ENCODE results near the gene TK1. TPM values are rescaled to one million over a fixed set of nuclear protein-coding genes. Genes with fewer than 3 reads are reported as not detected.

TK1 gene
- total and polyA plus RNA-seq, 4 experiments from 2014 or later = 0.55 to 1.4 (median 0.88) TPM; not detected in 1

- intact Hi-C loops (cut with micrococcal nuclease) = no loop called here
- H3K9me3 Mint-ChIP-seq = no peaks in the 10 kb centered on the region
- POLR2A ChIA-PET (ENCODE audit: partially characterized antibody) = no interaction called here
Observed at GRCh38 chr17:78204387-78205123, 17.7 kb upstream of the TK1 start.

GRCh38 chr17:78202666-78203065 is 15.8 kb upstream of the TK1 start:
- H3K4me3 Mint-ChIP-seq = no peak overlapping the region
- H3K36me3 ChIP-seq (ENCODE audit: insufficient read depth, low read length) = no peaks in the 10 kb centered on the region
- H3K4me1 Mint-ChIP-seq = no peaks in the 10 kb centered on the region
- no peaks in the 10 kb centered on the region for H3K36me3 Mint-ChIP-seq
- H3K4me3 ChIP-seq (ENCODE audit: low read length in 2 of 2) = no peak overlapping the region
- no peak overlapping the region for H3K27ac Mint-ChIP-seq
- H3K27me3 ChIP-seq (ENCODE audit: insufficient read depth, low read length) = no peaks in the 10 kb centered on the region
- H3K27me3 Mint-ChIP-seq = no peaks in the 10 kb centered on the region
- CTCF ChIA-PET (ENCODE audit: partially characterized antibody) = no interaction called here
- no peaks in the 10 kb centered on the region for H3K9me3 Mint-ChIP-seq
- no peak overlapping the region for H3K27ac ChIP-seq (ENCODE audit: low read depth, low read length)
- no peaks in the 10 kb centered on the region for H3K9me3 ChIP-seq (ENCODE audit: control insufficient read depth in 1 of 2, low read length in 2 of 2)
- H3K4me1 ChIP-seq (ENCODE audit: insufficient read depth, low read length) = no peaks in the 10 kb centered on the region
- no peak for DNase-seq
- POLR2A ChIA-PET (ENCODE audit: partially characterized antibody) = interaction anchor here (1.1 kb wide), 1 partner anchor 63 kb away, joined by 4 read pairs; no protein-coding TSS in a partner anchor
- intact Hi-C loops (cut with micrococcal nuclease) = no loop called here

More at GRCh38 chr17:78204387-78205123, 17.7 kb upstream of the TK1 start:
- Histone ChIP-seq H3K9me3 (ENCODE audit: control insufficient read depth in 1 of 2, low read length in 2 of 2) (no peaks in the 10 kb centered on the region), H3K27me3 (ENCODE audit: insufficient read depth, low read length) (no peaks in the 10 kb centered on the region), H3K36me3 (ENCODE audit: insufficient read depth, low read length) (no peaks in the 10 kb centered on the region), H3K4me1 (ENCODE audit: insufficient read depth, low read length) (no peaks in the 10 kb centered on the region), H3K27ac (ENCODE audit: low read depth, low read length) (no peak overlapping the region), H3K4me3 (ENCODE audit: low read length in 2 of 2) (no peak overlapping the region)
- Mint-ChIP-seq H3K27ac (peak overlapping the region in 1 of 7 donors; percentile 22), H3K27me3 (no peaks in the 10 kb centered on the region), H3K4me3 (no peak overlapping the region), H3K36me3 (no peaks in the 10 kb centered on the region), H3K4me1 (no peaks in the 10 kb centered on the region)
- CTCF ChIA-PET (ENCODE audit: partially characterized antibody) = no interaction called here
- DNase-seq = no peak

GRCh38 chr17:78200451-78200850 is 13.6 kb upstream of the TK1 start:
- H3K4me1 Mint-ChIP-seq = no peaks in the 10 kb centered on the region
- DNase-seq = no peak
- H3K27me3 Mint-ChIP-seq = no peaks in the 10 kb centered on the region
- intact Hi-C loops (cut with micrococcal nuclease) = no loop called here
- H3K9me3 ChIP-seq (ENCODE audit: control insufficient read depth in 1 of 2, low read length in 2 of 2) = no peaks in the 10 kb centered on the region
- H3K27ac Mint-ChIP-seq = no peak overlapping the region
- no peaks in the 10 kb centered on the region for H3K4me1 ChIP-seq (ENCODE audit: insufficient read depth, low read length)
- no peaks in the 10 kb centered on the region for H3K27me3 ChIP-seq (ENCODE audit: insufficient read depth, low read length)
- no peak overlapping the region for H3K4me3 ChIP-seq (ENCODE audit: low read length in 2 of 2)
- H3K9me3 Mint-ChIP-seq = no peaks in the 10 kb centered on the region
- H3K4me3 Mint-ChIP-seq = no peak overlapping the region
- H3K27ac ChIP-seq (ENCODE audit: low read depth, low read length) = no peak overlapping the region
- CTCF ChIA-PET (ENCODE audit: partially characterized antibody) = interaction anchor here (1.5 kb wide), 1 partner anchor 116 kb away, joined by 3 read pairs; no protein-coding TSS in a partner anchor
- no peaks in the 10 kb centered on the region for H3K36me3 ChIP-seq (ENCODE audit: insufficient read depth, low read length)
- H3K36me3 Mint-ChIP-seq = no peaks in the 10 kb centered on the region
- POLR2A ChIA-PET (ENCODE audit: partially characterized antibody) = no interaction called here

- Histone ChIP-seq H3K4me3 (ENCODE audit: low read length in 2 of 2) (no peak overlapping the region), H3K27me3 (ENCODE audit: insufficient read depth, low read length) (no peaks in the 10 kb centered on the region), H3K27ac (ENCODE audit: low read depth, low read length) (no peak overlapping the region), H3K9me3 (ENCODE audit: control insufficient read depth in 1 of 2, low read length in 2 of 2) (no peaks in the 10 kb centered on the region), H3K4me1 (ENCODE audit: insufficient read depth, low read length) (no peaks in the 10 kb centered on the region), H3K36me3 (ENCODE audit: insufficient read depth, low read length) (no peaks in the 10 kb centered on the region)
- H3K36me3 Mint-ChIP-seq = no peaks in the 10 kb centered on the region
- no peaks in the 10 kb centered on the region for H3K27me3 Mint-ChIP-seq
- CTCF ChIA-PET (ENCODE audit: partially characterized antibody) = interaction anchor here (0.7 kb wide), 1 partner anchor 225 kb away, joined by 3 read pairs; no protein-coding TSS in a partner anchor
- POLR2A ChIA-PET (ENCODE audit: partially characterized antibody) = no interaction called here
- H3K4me3 Mint-ChIP-seq = no peak overlapping the region
- no peaks in the 10 kb centered on the region for H3K4me1 Mint-ChIP-seq
- no peak for DNase-seq
- H3K27ac Mint-ChIP-seq = peak overlapping the region in 1 of 7 donors; percentile 19
- intact Hi-C loops (cut with micrococcal nuclease) = no loop called here
- H3K9me3 Mint-ChIP-seq = no peaks in the 10 kb centered on the region
Observed at GRCh38 chr17:78197147-78197832, 10.4 kb upstream of the TK1 start.

GRCh38 chr17:78196716-78197115 is 9.9 kb upstream of the TK1 start:
- H3K27me3 ChIP-seq (ENCODE audit: insufficient read depth, low read length) = no peaks in the 10 kb centered on the region
- H3K4me3 ChIP-seq (ENCODE audit: low read length in 2 of 2) = no peak overlapping the region
- no peaks in the 10 kb centered on the region for H3K9me3 Mint-ChIP-seq
- CTCF ChIA-PET (ENCODE audit: partially characterized antibody) = no interaction called here
- no peak overlapping the region for H3K27ac ChIP-seq (ENCODE audit: low read depth, low read length)
- H3K27ac Mint-ChIP-seq = no peak overlapping the region
- POLR2A ChIA-PET (ENCODE audit: partially characterized antibody) = no interaction called here
- no peaks in the 10 kb centered on the region for H3K36me3 ChIP-seq (ENCODE audit: insufficient read depth, low read length)
- H3K4me3 Mint-ChIP-seq = no peak overlapping the region
- intact Hi-C loops (cut with micrococcal nuclease) = no loop called here
- H3K4me1 Mint-ChIP-seq = no peaks in the 10 kb centered on the region
- H3K9me3 ChIP-seq (ENCODE audit: control insufficient read depth in 1 of 2, low read length in 2 of 2) = no peaks in the 10 kb centered on the region
- H3K36me3 Mint-ChIP-seq = no peaks in the 10 kb centered on the region
- DNase-seq = no peak
- H3K4me1 ChIP-seq (ENCODE audit: insufficient read depth, low read length) = no peaks in the 10 kb centered on the region
- H3K27me3 Mint-ChIP-seq = no peaks in the 10 kb centered on the region

GRCh38 chr17:78185981-78186691 is 716 bp downstream of the TK1 start:
- Mint-ChIP-seq H3K4me3 (peak overlapping the region; percentile 35 to 84 (median 66)), H3K27ac (peak overlapping the region in 5 of 7 donors; percentile 20 to 82 (median 42)), H3K27me3 (no peaks in the 10 kb centered on the region), H3K36me3 (no peaks in the 10 kb centered on the region), H3K9me3 (peaks cover 0 to 2% (median 0%) of the 10 kb centered on the region in 8 donors), H3K4me1 (peaks cover 4 to 16% (median 9%) of the 10 kb centered on the region in 4 donors)
- H3K9me3 ChIP-seq (ENCODE audit: control insufficient read depth in 1 of 2, low read length in 2 of 2) = no peaks in the 10 kb centered on the region
- H3K4me1 ChIP-seq (ENCODE audit: insufficient read depth, low read length) = peaks cover 14% of the 10 kb centered on the region
- DNase-seq = no peak
- no peaks in the 10 kb centered on the region for H3K27me3 ChIP-seq (ENCODE audit: insufficient read depth, low read length)
- H3K36me3 ChIP-seq (ENCODE audit: insufficient read depth, low read length) = no peaks in the 10 kb centered on the region
- no peak overlapping the region for H3K27ac ChIP-seq (ENCODE audit: low read depth, low read length)
- ChIA-PET POLR2A (ENCODE audit: partially characterized antibody) (interaction anchor here (0.7 to 1.5 kb wide), 7 partner anchors 9 to 101 kb away, joined by 3 to 6 read pairs (median 3); no protein-coding TSS in a partner anchor), CTCF (ENCODE audit: partially characterized antibody) (interaction anchor here (1.0 to 3.7 kb wide), 5 partner anchors 10 to 167 kb away, joined by 3 to 17 read pairs (median 4); no protein-coding TSS in a partner anchor)
- H3K4me3 ChIP-seq (ENCODE audit: low read length in 2 of 2) = no peak overlapping the region
- intact Hi-C loops (cut with micrococcal nuclease) = no loop called here

- no peak for DNase-seq
- Histone ChIP-seq H3K27ac (ENCODE audit: low read depth, low read length) (no peak overlapping the region), H3K27me3 (ENCODE audit: insufficient read depth, low read length) (no peaks in the 10 kb centered on the region), H3K36me3 (ENCODE audit: insufficient read depth, low read length) (no peaks in the 10 kb centered on the region), H3K4me3 (ENCODE audit: low read length in 2 of 2) (no peak overlapping the region), H3K4me1 (ENCODE audit: insufficient read depth, low read length) (peaks cover 14% of the 10 kb centered on the region), H3K9me3 (ENCODE audit: control insufficient read depth in 1 of 2, low read length in 2 of 2) (no peaks in the 10 kb centered on the region)
- H3K27me3 Mint-ChIP-seq = no peaks in the 10 kb centered on the region
- intact Hi-C loops (cut with micrococcal nuclease) = no loop called here
- H3K9me3 Mint-ChIP-seq = no peaks in the 10 kb centered on the region
- H3K36me3 Mint-ChIP-seq = no peaks in the 10 kb centered on the region
- ChIA-PET POLR2A (ENCODE audit: partially characterized antibody) (no interaction called here), CTCF (ENCODE audit: partially characterized antibody) (interaction anchor here (0.7 to 1.6 kb wide), 2 partner anchors 57 to 100 kb away, joined by 3 to 4 read pairs; no protein-coding TSS in a partner anchor)
- peaks cover 4 to 16% (median 11%) of the 10 kb centered on the region in 4 donors for H3K4me1 Mint-ChIP-seq
- peak overlapping the region in 3 of 8 donors; percentile 19 to 54 (median 47) for H3K4me3 Mint-ChIP-seq
- peak overlapping the region in 1 of 7 donors; percentile 25 for H3K27ac Mint-ChIP-seq
Observed at GRCh38 chr17:78184868-78185267, 2.0 kb downstream of the TK1 start.

All from CD4-positive, alpha-beta memory T cell (primary cell).